CD4-positive, alpha-beta T cell treated with Interleukin-2 at 100 ng/mL for 4 hours (primary cell): ENCODE measurements around the gene LYZL2.
"Not testable (repeated sequence)": the region's sequence is repeated elsewhere in the genome, so short reads cannot be mapped to it uniquely, and the experiment has no call there.

ENCODE experiments used
- DNase-seq: peaks from one replicate; pipeline ENCODE4 v3.0.0-alpha.2; 2020; ENCODE audit warnings: low spot score

Gene LYZL2

GRCh38 chr10:30594077-30594476 lies 35.5 kb downstream of the LYZL2 start:
- no peak for DNase-seq

GRCh38 chr10:30592770-30593169 lies 36.8 kb downstream of the LYZL2 start:
- not testable (repeated sequence) for DNase-seq

- peak; percentile 70 for DNase-seq
These were observed 38.3 kb downstream of the LYZL2 start for GRCh38 chr10:30591249-30591670.

GRCh38 chr10:30589441-30589840 lies 40.1 kb downstream of the LYZL2 start:
- no peak for DNase-seq

GRCh38 chr10:30587522-30588031 lies 42.0 kb downstream of the LYZL2 start:
- DNase-seq = no peak

GRCh38 chr10:30586828-30587227 lies 42.7 kb downstream of the LYZL2 start:
- no peak for DNase-seq

- DNase-seq = peak; percentile 6
These were observed 45.7 kb downstream of the LYZL2 start for GRCh38 chr10:30583778-30584415.

GRCh38 chr10:30581779-30582380 lies 47.7 kb downstream of the LYZL2 start:
- DNase-seq = peak; percentile 41

GRCh38 chr10:30580676-30581075 lies 48.9 kb downstream of the LYZL2 start:
- no peak for DNase-seq

GRCh38 chr10:30580241-30580640 lies 49.3 kb downstream of the LYZL2 start:
- DNase-seq = no peak

GRCh38 chr10:30579574-30579973 lies 50.0 kb downstream of the LYZL2 start:
- DNase-seq = no peak

- no peak for DNase-seq
These were observed 52.5 kb downstream of the LYZL2 start for GRCh38 chr10:30577048-30577447.

- no peak for DNase-seq
These were observed 52.9 kb downstream of the LYZL2 start for GRCh38 chr10:30576641-30577040.

- no peak for DNase-seq
These were observed 55.1 kb downstream of the LYZL2 start for GRCh38 chr10:30574432-30574796.

GRCh38 chr10:30573721-30574431 lies 55.7 kb downstream of the LYZL2 start:
- no peak for DNase-seq

- DNase-seq = no peak
These were observed 64.1 kb downstream of the LYZL2 start for GRCh38 chr10:30565449-30565848.

GRCh38 chr10:30562787-30563186 lies 66.8 kb downstream of the LYZL2 start:
- DNase-seq = no peak
